K562 (cell line): ENCODE results near the gene GPC3.

Experiments
- ATF7 ChIP-seq: fragments of 450-650 bp; IDR thresholded peaks from 2 replicates; pipeline ENCODE4 v1.7.1; 2014; ENCODE audit warnings: mild to moderate bottlenecking, moderate library complexity
- CBX3 ChIP-seq, 2 experiments: IDR thresholded peaks; 1 replicate in 1 of 2; 2 replicates in 1 of 2; pipeline ENCODE4 v1.6.1; 2012; ENCODE audit warnings: inconsistent platforms in 2 of 2, low read length in 2 of 2, borderline replicate concordance in 1 of 2, control low read depth in 1 of 2
- FOXK1 ChIP-seq: sonication (generic); formaldehyde crosslinking; IDR thresholded peaks from 2 replicates; pipeline ENCODE4 v1.8.0; 2022; ENCODE audit warnings: missing genetic modification reagents, mild to moderate bottlenecking, borderline replicate concordance
- HDAC8 ChIP-seq: fragments of 450-650 bp; IDR thresholded peaks from 2 replicates; pipeline ENCODE4 v1.6.1; 2016; ENCODE audit warnings: mild to moderate bottlenecking, missing genetic modification characterization, moderate library complexity, missing compliant biosample characterization
- KLF16 ChIP-seq: IDR thresholded peaks from 2 replicates; pipeline ENCODE4 v1.6.1; 2016; ENCODE audit warnings: antibody characterized with exemption
- MAFK ChIP-seq: IDR thresholded peaks from 2 replicates; pipeline ENCODE4 v1.6.1; 2011; ENCODE audit warnings: low read length, improper control_type of control experiment
- POLR2AphosphoS5 ChIP-seq: IDR thresholded peaks from 2 replicates; pipeline ENCODE4 v1.6.1; 2011; ENCODE audit warnings: mild to moderate bottlenecking, low read depth, low read length, moderate library complexity; ENCODE audit not compliant: control insufficient read depth, insufficient read depth
- TAF1 ChIP-seq: IDR thresholded peaks from 2 replicates; pipeline ENCODE4 v1.6.1; 2011; ENCODE audit warnings: mild to moderate bottlenecking, low read length, moderate library complexity; ENCODE audit not compliant: insufficient read depth, control insufficient read depth, severe bottlenecking; ENCODE audit errors: extremely low read depth
- TEAD4 ChIP-seq, 2 experiments: sonication (generic) in 1 of 2; formaldehyde crosslinking in 1 of 2; IDR thresholded peaks; 2 replicates each; pipeline versions ENCODE4 v1.6.1 to v1.8.0; 2012 to 2022; ENCODE audit warnings: borderline replicate concordance in 1 of 2, inconsistent platforms in 1 of 2, low read length in 1 of 2, mild to moderate bottlenecking in 1 of 2, missing genetic modification reagents in 1 of 2
- ZNF232 ChIP-seq: sonication (generic); formaldehyde crosslinking; IDR thresholded peaks from 2 replicates; pipeline ENCODE4 v1.8.0; 2022; ENCODE audit warnings: mild to moderate bottlenecking, missing genetic modification reagents
- TF ChIP-seq, protein P1 (sequence below), 3 experiments: IDR thresholded peaks in 2 of 3; conservative IDR thresholded peaks in 1 of 3; 2 replicates each; pipeline ENCODE4 v1.5.1; 2011 to 2012; ENCODE audit warnings: low read length in 3 of 3, mild to moderate bottlenecking in 3 of 3, control low read depth in 2 of 3, improper control_type of control experiment in 1 of 3, inconsistent platforms in 1 of 3, low read depth in 1 of 3, mixed read lengths in 1 of 3, moderate library complexity in 1 of 3; ENCODE audit not compliant: insufficient read depth in 2 of 3
- TF ChIP-seq, protein P2 (sequence below): fragments of 450-650 bp; IDR thresholded peaks from 2 replicates; pipeline ENCODE4 v1.6.1; 2016; ENCODE audit warnings: low read depth

DNA sequence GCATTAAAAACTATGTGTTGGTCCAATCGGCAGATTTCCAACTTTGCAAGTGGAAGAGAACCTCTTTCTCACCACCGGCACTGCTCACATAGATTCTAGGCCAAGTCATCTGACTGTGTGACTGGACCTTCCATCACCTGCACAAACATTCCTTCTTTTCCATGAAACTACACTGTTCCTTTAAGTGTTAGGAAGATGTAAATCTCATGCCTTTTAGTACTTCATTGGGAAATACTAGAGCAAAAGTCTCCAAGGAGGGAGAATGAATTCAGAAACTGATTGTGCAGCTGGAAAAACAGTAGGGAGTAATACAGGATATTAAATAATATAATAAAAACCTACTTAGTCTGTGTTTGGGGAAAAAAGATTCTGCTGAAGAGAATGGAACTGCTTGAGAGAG, 238.2 kb downstream of the GPC3 start:
- TF ChIP-seq FOXK1, result no peak
- no peak for TF ChIP-seq HDAC8
- TF ChIP-seq, protein P1, sequence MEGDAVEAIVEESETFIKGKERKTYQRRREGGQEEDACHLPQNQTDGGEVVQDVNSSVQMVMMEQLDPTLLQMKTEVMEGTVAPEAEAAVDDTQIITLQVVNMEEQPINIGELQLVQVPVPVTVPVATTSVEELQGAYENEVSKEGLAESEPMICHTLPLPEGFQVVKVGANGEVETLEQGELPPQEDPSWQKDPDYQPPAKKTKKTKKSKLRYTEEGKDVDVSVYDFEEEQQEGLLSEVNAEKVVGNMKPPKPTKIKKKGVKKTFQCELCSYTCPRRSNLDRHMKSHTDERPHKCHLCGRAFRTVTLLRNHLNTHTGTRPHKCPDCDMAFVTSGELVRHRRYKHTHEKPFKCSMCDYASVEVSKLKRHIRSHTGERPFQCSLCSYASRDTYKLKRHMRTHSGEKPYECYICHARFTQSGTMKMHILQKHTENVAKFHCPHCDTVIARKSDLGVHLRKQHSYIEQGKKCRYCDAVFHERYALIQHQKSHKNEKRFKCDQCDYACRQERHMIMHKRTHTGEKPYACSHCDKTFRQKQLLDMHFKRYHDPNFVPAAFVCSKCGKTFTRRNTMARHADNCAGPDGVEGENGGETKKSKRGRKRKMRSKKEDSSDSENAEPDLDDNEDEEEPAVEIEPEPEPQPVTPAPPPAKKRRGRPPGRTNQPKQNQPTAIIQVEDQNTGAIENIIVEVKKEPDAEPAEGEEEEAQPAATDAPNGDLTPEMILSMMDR (IDR thresholded peaks at IDR 0.05 in 2 of 3, conservative IDR thresholded peaks at IDR 0.05 in 1 of 3; ENCODE audit: insufficient read depth in 2 of 3, low read depth in 1 of 3, low read length in 3 of 3), result no peak
- TF ChIP-seq ATF7, result no peak
- no peak for TF ChIP-seq KLF16
- TF ChIP-seq CBX3 (IDR thresholded peaks at IDR 0.05; ENCODE audit: borderline replicate concordance in 1 of 2, low read length in 2 of 2), result no peak
- TF ChIP-seq, protein P2, sequence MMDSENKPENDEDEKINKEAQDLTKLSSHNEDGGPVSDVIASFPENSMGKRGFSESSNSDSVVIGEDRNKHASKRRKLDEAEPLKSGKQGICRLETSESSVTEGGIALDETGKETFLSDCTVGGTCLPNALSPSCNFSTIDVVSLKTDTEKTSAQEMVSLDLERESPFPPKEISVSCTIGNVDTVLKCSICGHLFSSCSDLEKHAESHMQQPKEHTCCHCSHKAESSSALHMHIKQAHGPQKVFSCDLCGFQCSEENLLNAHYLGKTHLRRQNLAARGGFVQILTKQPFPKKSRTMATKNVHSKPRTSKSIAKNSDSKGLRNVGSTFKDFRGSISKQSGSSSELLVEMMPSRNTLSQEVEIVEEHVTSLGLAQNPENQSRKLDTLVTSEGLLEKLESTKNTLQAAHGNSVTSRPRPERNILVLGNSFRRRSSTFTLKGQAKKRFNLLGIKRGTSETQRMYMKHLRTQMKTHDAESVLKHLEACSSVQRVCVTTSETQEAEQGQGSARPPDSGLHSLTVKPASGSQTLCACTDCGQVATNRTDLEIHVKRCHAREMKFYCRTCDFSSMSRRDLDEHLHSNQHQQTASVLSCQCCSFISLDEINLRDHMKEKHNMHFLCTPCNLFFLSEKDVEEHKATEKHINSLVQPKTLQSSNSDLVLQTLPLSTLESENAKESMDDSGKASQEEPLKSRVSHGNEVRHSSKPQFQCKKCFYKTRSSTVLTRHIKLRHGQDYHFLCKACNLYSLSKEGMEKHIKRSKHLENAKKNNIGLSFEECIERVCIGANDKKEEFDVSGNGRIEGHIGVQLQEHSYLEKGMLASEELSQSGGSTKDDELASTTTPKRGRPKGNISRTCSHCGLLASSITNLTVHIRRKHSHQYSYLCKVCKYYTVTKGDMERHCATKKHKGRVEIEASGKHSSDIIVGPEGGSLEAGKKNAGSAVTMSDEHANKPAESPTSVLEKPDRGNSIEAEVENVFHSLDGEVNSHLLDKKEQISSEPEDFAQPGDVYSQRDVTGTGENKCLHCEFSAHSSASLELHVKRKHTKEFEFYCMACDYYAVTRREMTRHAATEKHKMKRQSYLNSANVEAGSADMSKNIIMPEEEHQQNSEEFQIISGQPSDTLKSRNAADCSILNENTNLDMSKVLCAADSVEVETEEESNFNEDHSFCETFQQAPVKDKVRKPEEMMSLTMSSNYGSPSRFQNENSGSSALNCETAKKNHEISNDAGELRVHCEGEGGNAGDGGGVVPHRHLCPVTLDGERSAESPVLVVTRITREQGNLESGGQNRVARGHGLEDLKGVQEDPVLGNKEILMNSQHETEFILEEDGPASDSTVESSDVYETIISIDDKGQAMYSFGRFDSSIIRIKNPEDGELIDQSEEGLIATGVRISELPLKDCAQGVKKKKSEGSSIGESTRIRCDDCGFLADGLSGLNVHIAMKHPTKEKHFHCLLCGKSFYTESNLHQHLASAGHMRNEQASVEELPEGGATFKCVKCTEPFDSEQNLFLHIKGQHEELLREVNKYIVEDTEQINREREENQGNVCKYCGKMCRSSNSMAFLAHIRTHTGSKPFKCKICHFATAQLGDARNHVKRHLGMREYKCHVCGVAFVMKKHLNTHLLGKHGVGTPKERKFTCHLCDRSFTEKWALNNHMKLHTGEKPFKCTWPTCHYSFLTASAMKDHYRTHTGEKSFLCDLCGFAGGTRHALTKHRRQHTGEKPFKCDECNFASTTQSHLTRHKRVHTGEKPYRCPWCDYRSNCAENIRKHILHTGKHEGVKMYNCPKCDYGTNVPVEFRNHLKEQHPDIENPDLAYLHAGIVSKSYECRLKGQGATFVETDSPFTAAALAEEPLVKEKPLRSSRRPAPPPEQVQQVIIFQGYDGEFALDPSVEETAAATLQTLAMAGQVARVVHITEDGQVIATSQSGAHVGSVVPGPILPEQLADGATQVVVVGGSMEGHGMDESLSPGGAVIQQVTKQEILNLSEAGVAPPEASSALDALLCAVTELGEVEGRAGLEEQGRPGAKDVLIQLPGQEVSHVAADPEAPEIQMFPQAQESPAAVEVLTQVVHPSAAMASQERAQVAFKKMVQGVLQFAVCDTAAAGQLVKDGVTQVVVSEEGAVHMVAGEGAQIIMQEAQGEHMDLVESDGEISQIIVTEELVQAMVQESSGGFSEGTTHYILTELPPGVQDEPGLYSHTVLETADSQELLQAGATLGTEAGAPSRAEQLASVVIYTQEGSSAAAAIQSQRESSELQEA, result no peak
- no peak for TF ChIP-seq ZNF232 (CRISPR knock-in tag)
- no peak for TF ChIP-seq POLR2AphosphoS5
- no peak for TF ChIP-seq TEAD4 (IDR thresholded peaks at IDR 0.05; ENCODE audit: low read length)
- TF ChIP-seq TEAD4 (CRISPR knock-in tag; IDR thresholded peaks at IDR 0.05; ENCODE audit: borderline replicate concordance), result no peak
- TF ChIP-seq MAFK, result no peak
- no peak for TF ChIP-seq TAF1
